ENCODE measurements around the gene ADGRG3.

ADGRG3 gene

DNA sequence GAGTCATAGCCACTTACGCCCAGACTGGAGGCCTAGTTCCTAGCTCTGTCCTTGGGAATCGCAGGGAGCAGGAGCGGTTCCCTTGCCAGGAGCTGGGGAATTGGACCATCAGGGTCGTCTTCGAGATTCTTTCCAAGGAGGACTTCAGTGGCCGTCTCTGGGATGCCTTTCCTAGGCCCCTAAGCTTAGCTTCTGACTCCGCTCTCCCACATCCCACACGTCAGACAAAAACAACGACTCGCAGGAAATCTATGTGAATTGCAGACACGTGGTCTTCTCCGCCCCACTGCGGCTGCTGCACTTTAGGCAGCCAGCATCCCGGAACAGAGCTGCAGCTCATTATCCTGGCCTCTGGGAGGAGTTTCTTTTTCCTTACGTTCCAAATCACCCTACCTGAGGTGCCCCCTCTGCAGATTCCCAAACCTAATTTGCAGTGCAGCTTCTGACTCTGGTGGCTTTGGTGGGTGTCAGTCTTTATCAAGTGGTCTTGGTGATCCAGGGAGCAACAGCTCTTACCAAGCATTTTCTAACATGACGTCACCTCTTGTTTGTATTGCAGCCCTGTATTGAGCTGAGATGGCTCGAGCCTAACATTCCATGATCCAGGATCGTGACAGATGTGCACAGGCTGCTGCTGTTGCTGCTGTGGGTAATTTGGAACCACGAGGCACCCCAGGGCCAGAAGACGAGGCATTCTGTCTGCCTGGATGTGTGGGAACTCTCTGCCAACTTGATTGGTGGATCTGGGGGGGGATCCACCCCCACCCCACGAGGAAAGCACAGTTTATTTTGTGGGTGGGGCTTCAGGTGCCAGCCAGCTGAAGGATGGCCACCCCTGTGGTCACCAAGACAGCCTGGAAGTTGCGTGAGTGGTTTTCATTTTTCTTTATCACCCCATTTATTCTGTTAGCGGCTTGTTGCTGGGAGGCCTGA lies 68.6 kb downstream of the ADGRG3 start:
- DNase-seq (ENCODE audit: low read depth), result no peak

DNA sequence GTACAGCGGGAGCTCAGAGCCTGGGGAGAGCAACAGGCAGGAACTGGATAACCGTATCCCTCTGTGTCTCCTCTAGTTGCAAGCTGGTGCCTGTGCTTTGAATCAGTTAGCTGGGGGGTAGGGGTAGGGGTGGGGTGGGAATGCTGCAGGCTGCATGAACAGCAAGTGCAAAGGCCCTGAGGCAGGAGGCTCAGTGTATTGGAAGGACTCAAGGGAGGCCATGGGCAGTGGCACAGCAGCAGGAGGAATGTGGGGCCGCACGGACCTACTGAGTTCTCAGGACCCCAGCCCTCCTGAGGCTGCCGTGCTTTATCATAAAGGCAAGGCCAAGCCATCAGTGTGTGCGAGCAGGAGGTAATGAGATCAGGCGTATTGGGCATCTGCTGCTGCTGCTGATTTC lies 70.7 kb downstream of the ADGRG3 start:
- DNase-seq (ENCODE audit: low read depth), result no peak
